ENCODE data around the gene PEX14. TPM values are rescaled to one million over a fixed set of nuclear protein-coding genes. Genes with fewer than 3 reads are reported as not detected.

The PEX14 gene
- total and polyA plus RNA-seq, 2 experiments from 2014 or later: 17.6 to 19.6 TPM

- H3K79me2 ChIP-seq (replicated peaks; ENCODE audit: insufficient read depth): peaks cover 75% of the 10 kb centered on the region
Observed at GRCh38 chr1:10515301-10515975, 40.7 kb downstream of the PEX14 start.

GRCh38 chr1:10515976-10516750, 41.4 kb downstream of the PEX14 start:
- H3K36me3 Mint-ChIP-seq (ENCODE audit: low read depth): no peaks in the 10 kb centered on the region; the same call in 2 of the 3 replicates
- peaks cover 17% of the 10 kb centered on the region for H4K20me1 ChIP-seq (replicated peaks; ENCODE audit: insufficient read depth)
- peaks cover 70% of the 10 kb centered on the region for H3K79me2 ChIP-seq (replicated peaks; ENCODE audit: insufficient read depth)
- no peaks in the 10 kb centered on the region for H3K27me3 ChIP-seq (ENCODE audit: insufficient read depth)
- H3K4me1 ChIP-seq (ENCODE audit: insufficient read depth): peaks cover 64% of the 10 kb centered on the region
- H3F3A ChIP-seq (replicated peaks; ENCODE audit: low read depth): no peaks in the 10 kb centered on the region; the same call in 1 of the 2 replicates
- H3K4me1 Mint-ChIP-seq: peaks cover 65% of the 10 kb centered on the region
- H3K9me2 ChIP-seq (ENCODE audit: insufficient read depth): no peaks in the 10 kb centered on the region
- DNase-seq (ENCODE audit: low spot score) (no peak), ATAC-seq (no peak)
- H3K36me3 ChIP-seq (ENCODE audit: insufficient read depth): no peaks in the 10 kb centered on the region
- no peaks in the 10 kb centered on the region for H3K9me3 Mint-ChIP-seq
- H3K4me2 ChIP-seq: no peak overlapping the region
- H3K4me3 Mint-ChIP-seq: no peak overlapping the region
- H3K27ac Mint-ChIP-seq: no peak overlapping the region
- no peak overlapping the region for H3K27ac ChIP-seq (ENCODE audit: low read depth)
- H2AFZ ChIP-seq: no peak overlapping the region
- H3K27me3 Mint-ChIP-seq (ENCODE audit: insufficient read depth, low read depth, poor library complexity): no peaks in the 10 kb centered on the region
- H3K4me3 ChIP-seq: no peak overlapping the region
- TF ChIP-seq POLR2AphosphoS5 (IDR thresholded peaks at IDR 0.05; ENCODE audit: low read depth) (no peak), ZNF114 (CRISPR knock-in tag; IDR thresholded peaks at IDR 0.05) (no peak), ETS1 (IDR thresholded peaks at IDR 0.05) (no peak), CREB1 (CRISPR knock-in tag; IDR thresholded peaks at IDR 0.05; ENCODE audit: low read depth) (no peak), REST (IDR thresholded peaks at IDR 0.05; ENCODE audit: unreplicated experiment) (no peak), ZNF331 (CRISPR knock-in tag; IDR thresholded peaks at IDR 0.05; ENCODE audit: low read depth) (no peak)

More at GRCh38 chr1:10515301-10515975, 40.7 kb downstream of the PEX14 start:
- peaks cover 66% of the 10 kb centered on the region for H3K4me1 Mint-ChIP-seq
- H2AFZ ChIP-seq: no peak overlapping the region
- H3K4me1 ChIP-seq (ENCODE audit: insufficient read depth): peaks cover 58% of the 10 kb centered on the region
- H3K4me2 ChIP-seq: no peak overlapping the region; the same call in 1 of the 2 replicates
- H3K27ac ChIP-seq (ENCODE audit: low read depth): no peak overlapping the region
- no peaks in the 10 kb centered on the region for H3K27me3 Mint-ChIP-seq (ENCODE audit: insufficient read depth, low read depth, poor library complexity)
- H3K9me2 ChIP-seq (ENCODE audit: insufficient read depth): no peaks in the 10 kb centered on the region
- no peak overlapping the region for H3K4me3 Mint-ChIP-seq
- H3F3A ChIP-seq (replicated peaks; ENCODE audit: low read depth): no peaks in the 10 kb centered on the region; the same call in 1 of the 2 replicates
- H3K9me3 Mint-ChIP-seq: no peaks in the 10 kb centered on the region
- peaks cover 17% of the 10 kb centered on the region for H4K20me1 ChIP-seq (replicated peaks; ENCODE audit: insufficient read depth)
- no peaks in the 10 kb centered on the region for H3K27me3 ChIP-seq (ENCODE audit: insufficient read depth)
- ATAC-seq (no peak), DNase-seq (ENCODE audit: low spot score) (no peak)
- H3K27ac Mint-ChIP-seq: no peak overlapping the region
- H3K36me3 ChIP-seq (ENCODE audit: insufficient read depth): no peaks in the 10 kb centered on the region
- TF ChIP-seq CREB1 (CRISPR knock-in tag; IDR thresholded peaks at IDR 0.05; ENCODE audit: low read depth): no peak
- TF ChIP-seq EZH2 (IDR thresholded peaks at IDR 0.05; ENCODE audit: low read depth, unreplicated experiment): no peak
- TF ChIP-seq ZNF331 (CRISPR knock-in tag; IDR thresholded peaks at IDR 0.05; ENCODE audit: low read depth): no peak
- no peak for TF ChIP-seq ETS1 (IDR thresholded peaks at IDR 0.05)
- no peak overlapping the region for H3K4me3 ChIP-seq
- H3K36me3 Mint-ChIP-seq (ENCODE audit: low read depth): no peaks in the 10 kb centered on the region; the same call in 2 of the 3 replicates

Data from GM23338 (cell line).